ENCODE data around the gene CORO2B.

DNA sequence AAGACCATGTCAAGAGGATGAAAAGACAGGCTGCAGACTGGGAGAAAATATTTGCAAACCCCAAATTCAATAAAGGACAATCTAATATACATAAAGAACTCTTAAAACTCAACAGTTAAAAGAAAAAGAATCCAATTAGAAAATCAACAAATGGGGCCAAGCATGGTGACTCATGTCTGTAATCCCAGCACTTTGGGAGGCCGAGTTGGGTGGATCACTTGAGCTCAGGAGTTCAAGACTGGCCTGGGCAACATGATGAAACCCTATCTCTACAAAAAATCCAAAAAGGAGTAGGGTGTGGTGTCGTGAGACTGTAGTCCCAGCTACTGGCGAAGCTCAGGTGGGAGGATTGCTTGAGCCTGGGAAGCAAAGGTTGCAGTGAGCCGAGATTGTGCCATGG is 184.3 kb downstream of the CORO2B start:
- TF ChIP-seq EZH2 (IDR thresholded peaks at IDR 0.05; ENCODE audit: low read depth): no peak
- TF ChIP-seq, protein P1, sequence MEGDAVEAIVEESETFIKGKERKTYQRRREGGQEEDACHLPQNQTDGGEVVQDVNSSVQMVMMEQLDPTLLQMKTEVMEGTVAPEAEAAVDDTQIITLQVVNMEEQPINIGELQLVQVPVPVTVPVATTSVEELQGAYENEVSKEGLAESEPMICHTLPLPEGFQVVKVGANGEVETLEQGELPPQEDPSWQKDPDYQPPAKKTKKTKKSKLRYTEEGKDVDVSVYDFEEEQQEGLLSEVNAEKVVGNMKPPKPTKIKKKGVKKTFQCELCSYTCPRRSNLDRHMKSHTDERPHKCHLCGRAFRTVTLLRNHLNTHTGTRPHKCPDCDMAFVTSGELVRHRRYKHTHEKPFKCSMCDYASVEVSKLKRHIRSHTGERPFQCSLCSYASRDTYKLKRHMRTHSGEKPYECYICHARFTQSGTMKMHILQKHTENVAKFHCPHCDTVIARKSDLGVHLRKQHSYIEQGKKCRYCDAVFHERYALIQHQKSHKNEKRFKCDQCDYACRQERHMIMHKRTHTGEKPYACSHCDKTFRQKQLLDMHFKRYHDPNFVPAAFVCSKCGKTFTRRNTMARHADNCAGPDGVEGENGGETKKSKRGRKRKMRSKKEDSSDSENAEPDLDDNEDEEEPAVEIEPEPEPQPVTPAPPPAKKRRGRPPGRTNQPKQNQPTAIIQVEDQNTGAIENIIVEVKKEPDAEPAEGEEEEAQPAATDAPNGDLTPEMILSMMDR (conservative IDR thresholded peaks at IDR 0.05): no peak

All from PC-9 (cell line).